Measurements from ENCODE around the gene SLC44A4.

SLC44A4 gene

GRCh38 chr6:31900917-31901414 lies 22.2 kb upstream of the SLC44A4 start:
- no peak for DNase-seq

GRCh38 chr6:31899882-31900722 lies 21.3 kb upstream of the SLC44A4 start:
- DNase-seq, result no peak

- no peak for DNase-seq
Observed at GRCh38 chr6:31899215-31899614, 20.4 kb upstream of the SLC44A4 start.

- DNase-seq, result peak in 1 of 2 donors; percentile 16
Observed at GRCh38 chr6:31898383-31899011, 19.7 kb upstream of the SLC44A4 start.

GRCh38 chr6:31897612-31898382 lies 19.0 kb upstream of the SLC44A4 start, which contains the start of gene EHMT2:
EHMT2 (minus strand) TSS chr6:31897698; CDS start chr6:31897677, 21 bp downstream.
- peak; percentile 81 to 89 for DNase-seq

- DNase-seq, result no peak
Observed at GRCh38 chr6:31896856-31897611, 18.2 kb upstream of the SLC44A4 start.

- DNase-seq, result no peak
Observed at GRCh38 chr6:31896493-31896855, 17.7 kb upstream of the SLC44A4 start.

- no peak for DNase-seq
Observed at GRCh38 chr6:31892821-31893220, 14.0 kb upstream of the SLC44A4 start.

GRCh38 chr6:31889331-31889972 lies 10.7 kb upstream of the SLC44A4 start:
- DNase-seq, result no peak

GRCh38 chr6:31888276-31889258 lies 9.8 kb upstream of the SLC44A4 start:
- DNase-seq, result peak in 1 of 2 donors; percentile 20

GRCh38 chr6:31887173-31888007 lies 8.6 kb upstream of the SLC44A4 start:
- DNase-seq, result no peak

GRCh38 chr6:31886541-31886991 lies 7.8 kb upstream of the SLC44A4 start:
- no peak for DNase-seq

- DNase-seq, result no peak
Observed at GRCh38 chr6:31884528-31885035, 5.8 kb upstream of the SLC44A4 start.

- DNase-seq, result no peak
Observed at GRCh38 chr6:31883676-31884075, 4.9 kb upstream of the SLC44A4 start.

GRCh38 chr6:31882344-31882743 lies 3.5 kb upstream of the SLC44A4 start:
- DNase-seq, result no peak

- peak in 1 of 2 donors; percentile 28 for DNase-seq
Observed at GRCh38 chr6:31881136-31881859, 2.5 kb upstream of the SLC44A4 start.

- DNase-seq, result no peak
Observed at GRCh38 chr6:31880616-31881015, 1.8 kb upstream of the SLC44A4 start.

GRCh38 chr6:31879901-31880300 lies 1.1 kb upstream of the SLC44A4 start:
- no peak for DNase-seq

GRCh38 chr6:31879143-31879542 lies 346 bp upstream of the SLC44A4 start:
- DNase-seq, result no peak

All from inflammatory macrophage (primary cell).